ENCODE results near the gene BCAP31. TPM values are rescaled to one million over a fixed set of nuclear protein-coding genes. Genes with fewer than 3 reads are reported as not detected.
A peak's percentile ranks its signal among the peaks of the same experiment; 100 is the strongest.

The BCAP31 gene
- total RNA-seq, 1 experiment from 2014 or later = 232 TPM

DNA sequence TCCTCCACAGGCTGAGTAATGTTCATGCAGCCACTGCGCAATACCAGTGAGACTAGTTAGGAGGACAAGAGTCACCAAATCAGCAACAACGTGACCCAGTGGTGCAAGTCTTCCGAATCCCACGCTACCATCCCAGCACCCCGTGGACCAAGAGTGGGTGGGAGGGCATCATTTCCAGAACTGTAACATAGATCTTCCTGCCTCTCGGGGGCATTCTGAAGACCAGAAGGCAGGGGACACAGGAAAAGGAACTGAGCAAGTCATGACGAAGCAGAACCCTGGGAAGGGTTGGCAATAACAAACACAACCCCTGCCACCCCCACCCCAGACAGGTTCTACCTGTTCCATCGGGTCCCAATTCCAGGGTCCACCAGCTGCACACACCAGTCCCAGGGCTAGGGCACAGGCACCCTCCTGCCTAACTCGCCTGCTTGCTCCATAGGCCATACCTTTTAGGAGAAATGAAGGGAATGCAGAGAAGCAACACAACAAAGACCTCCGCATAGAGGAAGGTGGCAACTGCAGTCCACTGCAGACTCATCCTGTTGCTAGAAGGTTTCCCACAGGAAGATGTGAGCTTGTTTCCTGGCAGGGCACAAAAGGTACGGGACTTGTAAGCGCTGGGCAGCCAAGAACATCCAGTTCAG, 1.4 kb downstream of the BCAP31 start:
- TF ChIP-seq, protein P1, sequence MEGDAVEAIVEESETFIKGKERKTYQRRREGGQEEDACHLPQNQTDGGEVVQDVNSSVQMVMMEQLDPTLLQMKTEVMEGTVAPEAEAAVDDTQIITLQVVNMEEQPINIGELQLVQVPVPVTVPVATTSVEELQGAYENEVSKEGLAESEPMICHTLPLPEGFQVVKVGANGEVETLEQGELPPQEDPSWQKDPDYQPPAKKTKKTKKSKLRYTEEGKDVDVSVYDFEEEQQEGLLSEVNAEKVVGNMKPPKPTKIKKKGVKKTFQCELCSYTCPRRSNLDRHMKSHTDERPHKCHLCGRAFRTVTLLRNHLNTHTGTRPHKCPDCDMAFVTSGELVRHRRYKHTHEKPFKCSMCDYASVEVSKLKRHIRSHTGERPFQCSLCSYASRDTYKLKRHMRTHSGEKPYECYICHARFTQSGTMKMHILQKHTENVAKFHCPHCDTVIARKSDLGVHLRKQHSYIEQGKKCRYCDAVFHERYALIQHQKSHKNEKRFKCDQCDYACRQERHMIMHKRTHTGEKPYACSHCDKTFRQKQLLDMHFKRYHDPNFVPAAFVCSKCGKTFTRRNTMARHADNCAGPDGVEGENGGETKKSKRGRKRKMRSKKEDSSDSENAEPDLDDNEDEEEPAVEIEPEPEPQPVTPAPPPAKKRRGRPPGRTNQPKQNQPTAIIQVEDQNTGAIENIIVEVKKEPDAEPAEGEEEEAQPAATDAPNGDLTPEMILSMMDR (IDR thresholded peaks at IDR 0.05; ENCODE audit: insufficient read depth in 1 of 2, low read depth in 1 of 2, low read length in 1 of 2, severe bottlenecking in 1 of 2, unreplicated experiment in 1 of 2) = no peak
- ChIA-PET POLR2A (no interaction called here), CTCF (interaction anchor here (0.8 kb wide), 1 partner anchor 168 kb away, joined by 3 read pairs; no protein-coding TSS in a partner anchor)
- intact Hi-C loops (cut with micrococcal nuclease; ENCODE audit: unreplicated experiment) = loop anchor here (5.0 kb wide), 1 partner anchor 69 kb away; the partner anchor contains the start of genes IDH3G and SSR4
- H3K36me3 Mint-ChIP-seq (ENCODE audit: insufficient read depth, unreplicated experiment) = peaks cover 45% of the 10 kb centered on the region
- DNase-seq = peak; percentile 44 to 45
- no peaks in the 10 kb centered on the region for H3K4me1 Mint-ChIP-seq (ENCODE audit: low read depth, unreplicated experiment)
- Histone ChIP-seq H3K27me3 (replicated peaks; ENCODE audit: control insufficient read depth, insufficient read depth, low read length) (no peaks in the 10 kb centered on the region), H3K9me3 (no peaks in the 10 kb centered on the region), H3K4me3 (ENCODE audit: low read depth, low read length) (peak overlapping the region; percentile 46), H3K4me1 (peaks cover 14% of the 10 kb centered on the region), H3K36me3 (ENCODE audit: control insufficient read depth, insufficient read depth, low read length) (no peaks in the 10 kb centered on the region)
- H3K27ac Mint-ChIP-seq (ENCODE audit: unreplicated experiment) = peak overlapping the region; percentile 70
- no peaks in the 10 kb centered on the region for H3K9me3 Mint-ChIP-seq (ENCODE audit: unreplicated experiment)
- BruUV-seq (replicated peaks) = no TSS peak
- H3K4me3 Mint-ChIP-seq (ENCODE audit: unreplicated experiment) = peak overlapping the region; percentile 79
- no peaks in the 10 kb centered on the region for H3K27me3 Mint-ChIP-seq (ENCODE audit: insufficient read depth, unreplicated experiment)

DNA sequence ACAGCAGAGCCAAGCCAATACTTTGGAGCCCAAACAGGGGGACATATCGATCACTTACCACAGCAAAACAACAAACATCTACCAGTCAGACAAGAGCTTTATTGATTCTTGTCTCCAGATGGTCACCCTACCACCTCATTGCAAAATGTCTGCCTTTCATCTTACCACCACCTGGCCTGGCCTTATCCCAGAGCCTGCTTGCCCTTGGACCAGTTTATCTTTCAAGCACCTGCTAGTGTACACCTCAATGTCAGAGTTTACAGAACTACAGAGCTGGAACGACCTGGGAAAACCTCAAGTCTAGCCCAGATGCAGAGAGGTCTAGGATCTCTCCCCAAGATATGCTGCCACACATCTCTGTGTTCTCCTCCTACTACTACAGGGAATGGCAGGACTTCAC, 4.5 kb downstream of the BCAP31 start:
- Histone ChIP-seq H3K36me3 (ENCODE audit: control insufficient read depth, insufficient read depth, low read length) (no peaks in the 10 kb centered on the region), H3K9me3 (no peaks in the 10 kb centered on the region), H3K4me3 (ENCODE audit: low read depth, low read length) (no peak overlapping the region), H3K4me1 (peaks cover 6% of the 10 kb centered on the region), H3K27me3 (replicated peaks; ENCODE audit: control insufficient read depth, insufficient read depth, low read length) (no peaks in the 10 kb centered on the region)
- Mint-ChIP-seq H3K27ac (ENCODE audit: unreplicated experiment) (no peak overlapping the region), H3K9me3 (ENCODE audit: unreplicated experiment) (no peaks in the 10 kb centered on the region), H3K36me3 (ENCODE audit: insufficient read depth, unreplicated experiment) (peaks cover 45% of the 10 kb centered on the region), H3K4me1 (ENCODE audit: low read depth, unreplicated experiment) (no peaks in the 10 kb centered on the region), H3K4me3 (ENCODE audit: unreplicated experiment) (no peak overlapping the region), H3K27me3 (ENCODE audit: insufficient read depth, unreplicated experiment) (no peaks in the 10 kb centered on the region)
- TF ChIP-seq, protein P1 (IDR thresholded peaks at IDR 0.05; ENCODE audit: insufficient read depth in 1 of 2, low read depth in 1 of 2, low read length in 1 of 2, severe bottlenecking in 1 of 2, unreplicated experiment in 1 of 2) = no peak
- POLR2A ChIA-PET = no interaction called here
- intact Hi-C loops (cut with micrococcal nuclease; ENCODE audit: unreplicated experiment) = loop anchor here (5.0 kb wide), 1 partner anchor 73 kb away; the partner anchor contains the start of genes IDH3G and SSR4
- no peak for DNase-seq
- no TSS peak for BruUV-seq (replicated peaks)
- CTCF ChIA-PET = no interaction called here

DNA sequence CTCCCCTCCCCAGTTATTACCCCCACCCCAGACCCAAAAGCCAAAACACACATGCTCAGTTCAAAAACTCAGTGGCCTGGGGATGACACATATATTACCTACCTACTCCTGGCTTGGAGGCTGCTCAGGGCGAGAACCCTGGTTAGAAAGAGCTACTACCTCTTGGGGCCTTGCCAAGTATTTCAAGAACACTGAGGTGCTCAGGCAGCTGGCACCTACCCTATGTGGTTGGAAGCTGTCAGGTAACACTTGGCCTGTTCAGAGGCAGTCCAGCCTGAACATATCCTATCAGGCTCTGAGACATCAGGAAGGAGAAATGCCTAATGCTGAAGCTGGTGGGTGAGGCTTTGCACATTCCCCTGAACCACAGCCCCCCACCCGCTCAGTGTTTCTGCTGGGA, 4.9 kb downstream of the BCAP31 start:
- no peaks in the 10 kb centered on the region for H3K4me1 Mint-ChIP-seq (ENCODE audit: low read depth, unreplicated experiment)
- no peaks in the 10 kb centered on the region for H3K9me3 Mint-ChIP-seq (ENCODE audit: unreplicated experiment)
- H3K9me3 ChIP-seq = no peaks in the 10 kb centered on the region
- H3K27ac Mint-ChIP-seq (ENCODE audit: unreplicated experiment) = no peak overlapping the region
- intact Hi-C loops (cut with micrococcal nuclease; ENCODE audit: unreplicated experiment) = no loop called here
- no peaks in the 10 kb centered on the region for H3K36me3 ChIP-seq (ENCODE audit: control insufficient read depth, insufficient read depth, low read length)
- no peaks in the 10 kb centered on the region for H3K27me3 ChIP-seq (replicated peaks; ENCODE audit: control insufficient read depth, insufficient read depth, low read length)
- ChIA-PET CTCF (no interaction called here), POLR2A (no interaction called here)
- no peak overlapping the region for H3K4me3 ChIP-seq (ENCODE audit: low read depth, low read length)
- peaks cover 47% of the 10 kb centered on the region for H3K36me3 Mint-ChIP-seq (ENCODE audit: insufficient read depth, unreplicated experiment)
- no peaks in the 10 kb centered on the region for H3K27me3 Mint-ChIP-seq (ENCODE audit: insufficient read depth, unreplicated experiment)
- peaks cover 6% of the 10 kb centered on the region for H3K4me1 ChIP-seq
- H3K4me3 Mint-ChIP-seq (ENCODE audit: unreplicated experiment) = no peak overlapping the region
- no peak for DNase-seq
- no TSS peak for BruUV-seq (replicated peaks)
- TF ChIP-seq, protein P1 (IDR thresholded peaks at IDR 0.05; ENCODE audit: insufficient read depth in 1 of 2, low read depth in 1 of 2, low read length in 1 of 2, severe bottlenecking in 1 of 2, unreplicated experiment in 1 of 2) = no peak

Data from Caco-2 (cell line).